ENCODE data around the gene PPP1R3F.

DNA sequence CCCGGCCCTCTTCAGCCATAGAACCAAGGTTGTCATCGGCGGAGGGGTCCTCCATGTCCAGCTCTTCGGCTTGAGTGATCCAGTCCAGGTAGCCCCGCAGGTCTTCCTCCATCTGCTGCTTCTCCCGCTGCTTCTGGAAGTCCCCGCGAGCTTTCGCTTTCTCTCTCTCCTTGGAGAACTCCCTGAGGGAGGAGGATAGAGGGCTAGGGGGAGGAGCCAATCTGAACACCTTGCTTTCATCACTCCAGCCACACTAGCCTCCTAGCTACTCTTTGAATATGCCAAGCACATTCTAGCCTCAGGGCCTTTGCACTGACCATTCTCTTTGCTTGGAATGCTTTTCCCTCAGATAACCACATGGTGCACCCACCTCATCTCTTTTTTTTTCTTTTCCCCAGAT is 42.6 kb upstream of the PPP1R3F start:
- TF ChIP-seq, protein P1, sequence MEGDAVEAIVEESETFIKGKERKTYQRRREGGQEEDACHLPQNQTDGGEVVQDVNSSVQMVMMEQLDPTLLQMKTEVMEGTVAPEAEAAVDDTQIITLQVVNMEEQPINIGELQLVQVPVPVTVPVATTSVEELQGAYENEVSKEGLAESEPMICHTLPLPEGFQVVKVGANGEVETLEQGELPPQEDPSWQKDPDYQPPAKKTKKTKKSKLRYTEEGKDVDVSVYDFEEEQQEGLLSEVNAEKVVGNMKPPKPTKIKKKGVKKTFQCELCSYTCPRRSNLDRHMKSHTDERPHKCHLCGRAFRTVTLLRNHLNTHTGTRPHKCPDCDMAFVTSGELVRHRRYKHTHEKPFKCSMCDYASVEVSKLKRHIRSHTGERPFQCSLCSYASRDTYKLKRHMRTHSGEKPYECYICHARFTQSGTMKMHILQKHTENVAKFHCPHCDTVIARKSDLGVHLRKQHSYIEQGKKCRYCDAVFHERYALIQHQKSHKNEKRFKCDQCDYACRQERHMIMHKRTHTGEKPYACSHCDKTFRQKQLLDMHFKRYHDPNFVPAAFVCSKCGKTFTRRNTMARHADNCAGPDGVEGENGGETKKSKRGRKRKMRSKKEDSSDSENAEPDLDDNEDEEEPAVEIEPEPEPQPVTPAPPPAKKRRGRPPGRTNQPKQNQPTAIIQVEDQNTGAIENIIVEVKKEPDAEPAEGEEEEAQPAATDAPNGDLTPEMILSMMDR (IDR thresholded peaks at IDR 0.05), result no peak
- TF ChIP-seq POLR2A (IDR thresholded peaks at IDR 0.05) (no peak), POLR2AphosphoS5 (IDR thresholded peaks at IDR 0.05) (no peak), EP300 (IDR thresholded peaks at IDR 0.05) (no peak)

Measured in suprapubic skin (tissue), 4 donors.